SK-N-SH (cell line): ENCODE measurements around the gene MSL1. TPM values are rescaled to one million over a fixed set of nuclear protein-coding genes. Genes with fewer than 3 reads are reported as not detected.

ENCODE experiments used
- CTCF ChIA-PET: fragments of 300-600, 350-600 bp; formaldehyde crosslinking; extraction: SDS; loops from one replicate; lab custom pipeline; 2021; lab: Yijun Ruan, JAX
- POLR2A ChIA-PET: fragments of 350-600 bp; sonication (Branson Sonifier 250); formaldehyde crosslinking; extraction: SDS; loops from one replicate; lab custom pipeline; 2020; ENCODE audit warnings: antibody characterized with exemption, inconsistent platforms; lab: Yijun Ruan, JAX
- DNase-seq: peaks from one replicate; pipeline ENCODE4 v3.0.0; 2012
- H2AFZ ChIP-seq: fragments of 200-600 bp; sonication (generic); 2 replicates; pipeline ENCODE4 v1.8.1; 2016; ENCODE audit warnings: antibody characterized with exemption, mild to moderate bottlenecking, low read depth
- H3F3A ChIP-seq: fragments of 200-600 bp; sonication (generic); replicated peaks from 2 replicates; pipeline ENCODE3; 2016; ENCODE audit warnings: antibody characterized with exemption, mild to moderate bottlenecking; ENCODE audit not compliant: insufficient read depth
- H3K27ac ChIP-seq, 2 experiments: fragments of 200-500 bp in 1 of 2; fragments of 200-600 bp in 1 of 2; sonication (Bioruptor generic) in 1 of 2; sonication (generic), shearing (Covaris generic) in 1 of 2; 2 replicates each; pipeline versions ENCODE4 v1.5.1 to v1.6.1; 2014 to 2016; ENCODE audit warnings: low read depth in 2 of 2, inconsistent platforms in 1 of 2, low read length in 1 of 2, mild to moderate bottlenecking in 1 of 2, mixed read lengths in 1 of 2
- H3K27me3 ChIP-seq: fragments of 200-600 bp; sonication (generic), shearing (Covaris generic); 2 replicates; pipeline ENCODE4 v1.6.1; 2016; ENCODE audit warnings: mixed run types; ENCODE audit not compliant: insufficient read depth
- H3K36me3 ChIP-seq, 2 experiments: fragments of 200-500 bp in 1 of 2; fragments of 200-600 bp in 1 of 2; sonication (Bioruptor generic) in 1 of 2; sonication (generic) in 1 of 2; replicated peaks in 1 of 2; 2 replicates each; pipeline versions ENCODE3 to v1.5.1; 2014 to 2016; ENCODE audit warnings: low read length in 1 of 2, mild to moderate bottlenecking in 1 of 2; ENCODE audit not compliant: insufficient read depth in 2 of 2, control insufficient read depth in 1 of 2
- H3K4me1 ChIP-seq, 2 experiments: fragments of 200-500 bp in 1 of 2; fragments of 200-600 bp in 1 of 2; sonication (Bioruptor generic) in 1 of 2; sonication (generic), shearing (Covaris generic) in 1 of 2; 2 replicates each; pipeline versions ENCODE4 v1.5.1 to v1.6.1; 2014 to 2016; ENCODE audit warnings: low read depth in 1 of 2, low read length in 1 of 2, mixed run types in 1 of 2; ENCODE audit not compliant: insufficient read depth in 2 of 2, control insufficient read depth in 1 of 2
- H3K4me2 ChIP-seq: fragments of 200-600 bp; sonication (generic), shearing (Covaris generic); 2 replicates; pipeline ENCODE4 v1.6.1; 2017; ENCODE audit warnings: mixed run types
- H3K4me3 ChIP-seq, 2 experiments: fragments of 200-500 bp in 1 of 2; fragments of 200-600 bp in 1 of 2; sonication (Bioruptor generic) in 1 of 2; sonication (generic), shearing (Covaris generic) in 1 of 2; 2 replicates each; pipeline versions ENCODE4 v1.5.1 to v1.8.1; 2014 to 2016; ENCODE audit warnings: low read depth in 2 of 2, inconsistent platforms in 1 of 2, low read length in 1 of 2, mild to moderate bottlenecking in 1 of 2, mixed read lengths in 1 of 2, moderate library complexity in 1 of 2
- H3K79me2 ChIP-seq: fragments of 200-600 bp; sonication (generic); 2 replicates; pipeline ENCODE4 v1.8.1; 2017; ENCODE audit warnings: mild to moderate bottlenecking; ENCODE audit not compliant: insufficient read depth
- H3K9ac ChIP-seq: fragments of 200-600 bp; sonication (generic); 2 replicates; pipeline ENCODE4 v1.6.1; 2017; ENCODE audit warnings: mixed run types
- H3K9me2 ChIP-seq: fragments of 200-600 bp; sonication (generic); 2 replicates; pipeline ENCODE4 v1.6.1; 2017; ENCODE audit warnings: mixed run types
- H3K9me3 ChIP-seq: fragments of 200-600 bp; sonication (generic); 2 replicates; pipeline ENCODE4 v1.6.1; 2017; ENCODE audit warnings: mixed run types, mild to moderate bottlenecking, moderate library complexity
- H4K20me1 ChIP-seq: fragments of 200-600 bp; sonication (generic); 2 replicates; pipeline ENCODE4 v1.6.1; 2017; ENCODE audit warnings: mild to moderate bottlenecking, mixed run types; ENCODE audit not compliant: insufficient read depth
- CTCF ChIP-seq: fragments of 200-600 bp; sonication (generic); IDR thresholded peaks from 2 replicates; pipeline ENCODE4 v1.6.1; 2017; ENCODE audit warnings: antibody characterized with exemption, mild to moderate bottlenecking, moderate library complexity
- EZH2phosphoT487 ChIP-seq: fragments of 200-600 bp; sonication (generic); IDR thresholded peaks from 2 replicates; pipeline ENCODE4 v1.6.1; 2017; ENCODE audit warnings: low read depth, mixed run types, mild to moderate bottlenecking, antibody characterized with exemption, moderate library complexity, borderline replicate concordance
- FOXM1 ChIP-seq: IDR thresholded peaks from 2 replicates; pipeline ENCODE4 v1.4.0; 2012; ENCODE audit warnings: low read depth, mild to moderate bottlenecking
- GABPA ChIP-seq: IDR thresholded peaks from 2 replicates; pipeline ENCODE4 v1.4.0; 2012; ENCODE audit warnings: low read depth, mild to moderate bottlenecking
- MEF2A ChIP-seq: IDR thresholded peaks from 2 replicates; pipeline ENCODE4 v1.4.0; 2012; ENCODE audit warnings: low read depth, borderline replicate concordance
- NRF1 ChIP-seq: IDR thresholded peaks from 2 replicates; pipeline ENCODE4 v1.6.1; 2012; ENCODE audit warnings: low read depth, mild to moderate bottlenecking, low read length
- PBX3 ChIP-seq: IDR thresholded peaks from 2 replicates; pipeline ENCODE4; 2012
- RAD21 ChIP-seq: IDR thresholded peaks from 2 replicates; pipeline ENCODE4 v1.6.1; 2012; ENCODE audit warnings: mild to moderate bottlenecking, low read length
- RCOR1 ChIP-seq: fragments of 150-350 bp; IDR thresholded peaks from 2 replicates; pipeline ENCODE4 v1.6.1; 2017; ENCODE audit warnings: antibody characterized with exemption, low read length
- RFX5 ChIP-seq: IDR thresholded peaks from 2 replicates; pipeline ENCODE4 v1.6.1; 2012; ENCODE audit warnings: mild to moderate bottlenecking, improper control_type of control experiment, low read length
- SIN3A ChIP-seq: IDR thresholded peaks from 2 replicates; pipeline ENCODE4 v1.6.1; 2012; ENCODE audit warnings: low read depth, mild to moderate bottlenecking, low read length, moderate library complexity, borderline replicate concordance
- SMC3 ChIP-seq: IDR thresholded peaks from 2 replicates; pipeline ENCODE4 v1.6.1; 2012; ENCODE audit warnings: low read depth, low read length, improper control_type of control experiment
- TAF1 ChIP-seq: IDR thresholded peaks from 2 replicates; pipeline ENCODE4 v1.6.1; 2012; ENCODE audit warnings: low read depth, mild to moderate bottlenecking, low read length, moderate library complexity, borderline replicate concordance
- TCF12 ChIP-seq: IDR thresholded peaks from 2 replicates; pipeline ENCODE4 v1.4.0; 2012
- WGBS: methylation state at CpG from one replicate; pipeline ENCODE4 v1.1.6; 2017; ENCODE audit warnings: low lambda C conversion rate; 5-methylcytosine and 5-hydroxymethylcytosine counted together
- polyA plus RNA-seq, 3 experiments: library from polyadenylated mRNA; depleted of rRNA; stranded (reverse); fragments of >200 nt; gene quantifications; 2 replicates each; pipeline ENCODE4 v1.2.3, GENCODE V29; 2012
- TF ChIP-seq, protein P1 (sequence below): IDR thresholded peaks from 2 replicates; pipeline ENCODE4 v1.4.0; 2012; ENCODE audit warnings: low read depth

Gene MSL1
- polyA plus RNA-seq, 1 of the 3 experiments (the other 2 are of a cell fraction), result 30.2 TPM

GRCh38 chr17:40087903-40088718 lies 33.7 kb upstream of the MSL1 start:
- Histone ChIP-seq H4K20me1 (no peaks in the 10 kb centered on the region), H3K4me2 (no peak overlapping the region), H2AFZ (no peak overlapping the region), H3K9me2 (no peaks in the 10 kb centered on the region), H3K36me3 (peaks cover 2 to 16% of the 10 kb centered on the region in 2 experiments), H3K4me1 (no peaks in the 10 kb centered on the region; a peak in 1 of 4 replicates), H3F3A (peaks cover 7% of the 10 kb centered on the region), H3K79me2 (no peaks in the 10 kb centered on the region), H3K4me3 (no peak overlapping the region), H3K27me3 (no peaks in the 10 kb centered on the region), H3K27ac (no peak overlapping the region), H3K9ac (no peak overlapping the region), H3K9me3 (no peaks in the 10 kb centered on the region)
- CTCF ChIA-PET, result interaction anchor here (3.8 kb wide), 1 partner anchor 13 kb away, joined by 34 read pairs; no protein-coding TSS in a partner anchor
- DNase-seq, result no peak
- POLR2A ChIA-PET, result no interaction called here
- no peak for TF ChIP-seq RCOR1
- TF ChIP-seq RFX5, result no peak
- no peak for TF ChIP-seq TAF1
- TF ChIP-seq, protein P1, sequence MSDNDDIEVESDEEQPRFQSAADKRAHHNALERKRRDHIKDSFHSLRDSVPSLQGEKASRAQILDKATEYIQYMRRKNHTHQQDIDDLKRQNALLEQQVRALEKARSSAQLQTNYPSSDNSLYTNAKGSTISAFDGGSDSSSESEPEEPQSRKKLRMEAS, result no peak
- no peak for TF ChIP-seq SIN3A
- no peak for TF ChIP-seq PBX3
- TF ChIP-seq FOXM1, result no peak
- TF ChIP-seq SMC3, result no peak
- no peak for TF ChIP-seq EZH2phosphoT487
- no peak for TF ChIP-seq NRF1
- no peak for TF ChIP-seq MEF2A
- TF ChIP-seq TCF12, result no peak
- TF ChIP-seq GABPA, result no peak
- no peak for TF ChIP-seq RAD21
- TF ChIP-seq CTCF, result no peak
- 95% methylated on average over 14 of the region's 28 CpGs for whole genome bisulfite sequencing
